ENCODE measurements around the gene RPL7A. TPM values are rescaled to one million over a fixed set of nuclear protein-coding genes. Genes with fewer than 3 reads are reported as not detected.

Gene RPL7A
- total RNA-seq, 1 experiment from 2014 or later: 2,747 TPM

DNA sequence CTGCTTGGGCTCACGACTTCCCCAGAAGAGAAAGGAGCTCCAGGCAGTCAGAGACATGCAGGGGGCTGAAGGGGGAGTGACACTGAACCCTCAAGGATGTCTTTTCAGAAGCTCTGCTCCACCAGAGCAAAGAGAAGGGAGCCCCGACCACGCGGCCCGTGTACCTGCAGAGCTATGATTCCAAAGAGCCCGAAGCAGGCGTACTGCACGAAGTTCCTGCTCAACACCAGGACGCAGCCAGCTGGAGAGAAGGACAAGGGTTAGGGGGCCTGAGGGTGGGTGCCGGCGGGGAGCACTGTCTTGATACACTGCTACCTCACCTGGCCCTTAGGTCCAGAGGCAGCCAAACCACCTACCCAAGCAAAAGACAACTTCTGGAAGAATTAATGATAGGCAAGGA is 18.4 kb downstream of the RPL7A start (continued):
- TF ChIP-seq MXD4 (CRISPR knock-in tag; IDR thresholded peaks at IDR 0.05; ENCODE audit: borderline replicate concordance) (no peak), JUN (CRISPR knock-in tag; IDR thresholded peaks at IDR 0.05) (no peak), SOX15 (CRISPR knock-in tag; IDR thresholded peaks at IDR 0.05) (no peak), ZNF396 (CRISPR knock-in tag; IDR thresholded peaks at IDR 0.05; ENCODE audit: borderline replicate concordance) (no peak)

DNA sequence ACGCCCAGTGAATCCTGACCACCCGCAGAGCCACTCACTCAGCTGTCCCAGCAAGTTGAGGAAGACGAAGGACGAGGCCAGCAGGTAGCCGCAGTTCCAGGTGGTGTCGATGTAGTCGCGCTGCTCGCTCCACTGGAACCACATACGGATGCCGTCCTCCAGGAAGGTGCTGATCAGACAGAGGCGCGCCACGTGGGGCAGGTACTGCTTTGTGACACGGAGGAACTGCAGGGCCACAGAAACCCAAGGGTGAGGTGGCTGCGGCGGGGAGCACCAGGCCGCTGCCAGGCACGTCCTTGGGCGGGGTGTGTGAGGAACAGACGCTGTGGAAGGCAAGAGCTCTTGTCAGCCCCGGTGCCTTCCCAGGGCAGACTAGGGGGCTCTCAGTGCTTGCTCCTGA is 19.2 kb downstream of the RPL7A start:
- no peak for TF ChIP-seq CBFB (CRISPR knock-in tag; IDR thresholded peaks at IDR 0.05; ENCODE audit: low read depth)
- TF ChIP-seq ZNF263 (CRISPR knock-in tag; IDR thresholded peaks at IDR 0.05; ENCODE audit: low read depth): no peak
- no peak for TF ChIP-seq ATF2 (CRISPR knock-in tag; IDR thresholded peaks at IDR 0.05; ENCODE audit: borderline replicate concordance, low read depth)
- TF ChIP-seq, protein P1, sequence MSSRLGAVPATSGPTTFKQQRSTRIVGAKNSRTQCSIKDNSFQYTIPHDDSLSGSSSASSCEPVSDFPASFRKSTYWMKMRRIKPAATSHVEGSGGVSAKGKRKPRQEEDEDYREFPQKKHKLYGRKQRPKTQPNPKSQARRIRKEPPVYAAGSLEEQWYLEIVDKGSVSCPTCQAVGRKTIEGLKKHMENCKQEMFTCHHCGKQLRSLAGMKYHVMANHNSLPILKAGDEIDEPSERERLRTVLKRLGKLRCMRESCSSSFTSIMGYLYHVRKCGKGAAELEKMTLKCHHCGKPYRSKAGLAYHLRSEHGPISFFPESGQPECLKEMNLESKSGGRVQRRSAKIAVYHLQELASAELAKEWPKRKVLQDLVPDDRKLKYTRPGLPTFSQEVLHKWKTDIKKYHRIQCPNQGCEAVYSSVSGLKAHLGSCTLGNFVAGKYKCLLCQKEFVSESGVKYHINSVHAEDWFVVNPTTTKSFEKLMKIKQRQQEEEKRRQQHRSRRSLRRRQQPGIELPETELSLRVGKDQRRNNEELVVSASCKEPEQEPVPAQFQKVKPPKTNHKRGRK (CRISPR knock-in tag; IDR thresholded peaks at IDR 0.05; ENCODE audit: borderline replicate concordance): no peak
- no peak for TF ChIP-seq SP1 (CRISPR knock-in tag; conservative IDR thresholded peaks at IDR 0.05)
- no peak for TF ChIP-seq GRHL2 (CRISPR knock-in tag; IDR thresholded peaks at IDR 0.05; ENCODE audit: insufficient replicate concordance, severe bottlenecking)
- TF ChIP-seq AFF4 (CRISPR knock-in tag; IDR thresholded peaks at IDR 0.05; ENCODE audit: borderline replicate concordance): no peak
- TF ChIP-seq NR1H2 (CRISPR knock-in tag; IDR thresholded peaks at IDR 0.05): no peak
- TF ChIP-seq GABPB1 (CRISPR knock-in tag; IDR thresholded peaks at IDR 0.05): no peak
- TF ChIP-seq NR2C2 (CRISPR knock-in tag; IDR thresholded peaks at IDR 0.05): no peak
- no peak for TF ChIP-seq FOXP1 (CRISPR knock-in tag; IDR thresholded peaks at IDR 0.05; ENCODE audit: borderline replicate concordance)
- no peak for TF ChIP-seq ATF6 (CRISPR knock-in tag; IDR thresholded peaks at IDR 0.05)
- TF ChIP-seq OVOL2 (CRISPR knock-in tag; IDR thresholded peaks at IDR 0.05; ENCODE audit: borderline replicate concordance): no peak
- no peak for TF ChIP-seq MXD4 (CRISPR knock-in tag; IDR thresholded peaks at IDR 0.05; ENCODE audit: borderline replicate concordance)
- no peak for TF ChIP-seq MAX (CRISPR knock-in tag; IDR thresholded peaks at IDR 0.05)
- TF ChIP-seq, protein P2, sequence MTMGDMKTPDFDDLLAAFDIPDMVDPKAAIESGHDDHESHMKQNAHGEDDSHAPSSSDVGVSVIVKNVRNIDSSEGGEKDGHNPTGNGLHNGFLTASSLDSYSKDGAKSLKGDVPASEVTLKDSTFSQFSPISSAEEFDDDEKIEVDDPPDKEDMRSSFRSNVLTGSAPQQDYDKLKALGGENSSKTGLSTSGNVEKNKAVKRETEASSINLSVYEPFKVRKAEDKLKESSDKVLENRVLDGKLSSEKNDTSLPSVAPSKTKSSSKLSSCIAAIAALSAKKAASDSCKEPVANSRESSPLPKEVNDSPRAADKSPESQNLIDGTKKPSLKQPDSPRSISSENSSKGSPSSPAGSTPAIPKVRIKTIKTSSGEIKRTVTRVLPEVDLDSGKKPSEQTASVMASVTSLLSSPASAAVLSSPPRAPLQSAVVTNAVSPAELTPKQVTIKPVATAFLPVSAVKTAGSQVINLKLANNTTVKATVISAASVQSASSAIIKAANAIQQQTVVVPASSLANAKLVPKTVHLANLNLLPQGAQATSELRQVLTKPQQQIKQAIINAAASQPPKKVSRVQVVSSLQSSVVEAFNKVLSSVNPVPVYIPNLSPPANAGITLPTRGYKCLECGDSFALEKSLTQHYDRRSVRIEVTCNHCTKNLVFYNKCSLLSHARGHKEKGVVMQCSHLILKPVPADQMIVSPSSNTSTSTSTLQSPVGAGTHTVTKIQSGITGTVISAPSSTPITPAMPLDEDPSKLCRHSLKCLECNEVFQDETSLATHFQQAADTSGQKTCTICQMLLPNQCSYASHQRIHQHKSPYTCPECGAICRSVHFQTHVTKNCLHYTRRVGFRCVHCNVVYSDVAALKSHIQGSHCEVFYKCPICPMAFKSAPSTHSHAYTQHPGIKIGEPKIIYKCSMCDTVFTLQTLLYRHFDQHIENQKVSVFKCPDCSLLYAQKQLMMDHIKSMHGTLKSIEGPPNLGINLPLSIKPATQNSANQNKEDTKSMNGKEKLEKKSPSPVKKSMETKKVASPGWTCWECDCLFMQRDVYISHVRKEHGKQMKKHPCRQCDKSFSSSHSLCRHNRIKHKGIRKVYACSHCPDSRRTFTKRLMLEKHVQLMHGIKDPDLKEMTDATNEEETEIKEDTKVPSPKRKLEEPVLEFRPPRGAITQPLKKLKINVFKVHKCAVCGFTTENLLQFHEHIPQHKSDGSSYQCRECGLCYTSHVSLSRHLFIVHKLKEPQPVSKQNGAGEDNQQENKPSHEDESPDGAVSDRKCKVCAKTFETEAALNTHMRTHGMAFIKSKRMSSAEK (CRISPR knock-in tag; IDR thresholded peaks at IDR 0.05; ENCODE audit: borderline replicate concordance): no peak
- DNase-seq (ENCODE audit: low spot score): no peak
- no peak for ATAC-seq
- H3K9me3 Mint-ChIP-seq: no peaks in the 10 kb centered on the region
- H3K36me3 Mint-ChIP-seq: peaks cover 61% of the 10 kb centered on the region
- 0 out of 2 replicates have a peak, but pooled peaks cover 2% of the 10 kb centered on the region for H3K4me1 Mint-ChIP-seq
- H3K27ac Mint-ChIP-seq: no peak overlapping the region
- H3K4me3 Mint-ChIP-seq: no peak overlapping the region
- ChIA-PET CTCF (interaction anchor here (1.0 to 2.5 kb wide), 3 partner anchors 11 to 33 kb away, joined by 3 to 7 read pairs (median 6); partner anchors contain the start of genes SURF1 and SURF2), POLR2A (no interaction called here)
- H3K27me3 Mint-ChIP-seq (ENCODE audit: low read depth): no peaks in the 10 kb centered on the region

Measured in WTC11 (cell line).